Ovary (tissue), 9 donors: ENCODE results near the gene OR6N1. TPM values are rescaled to one million over a fixed set of nuclear protein-coding genes. Genes with fewer than 3 reads are reported as not detected.

Experiments used
- polyA plus RNA-seq, 2 donors: library from polyadenylated mRNA; stranded (reverse); fragments of 200-250 nt in 1 of 2; fragments of 350-450 nt in 1 of 2; fragmentation: Illumina TruSeq in 1 of 2; extraction: RNeasy Lipid Tissue Mini Kit (QIAGEN cat#74804) in 1 of 2; gene quantifications; one replicate each; pipeline ENCODE4 v1.2.3, GENCODE V29; 2013 to 2014
- small RNA-seq: library from RNA; depleted of rRNA; stranded (forward); fragments of <200 nt; gene quantifications from one replicate; pipeline ENCODE3, GENCODE V24; 2016
- total RNA-seq, 7 donors: library from RNA; depleted of rRNA in 2 of 7; stranded (reverse); fragments of >200 nt in 2 of 7; fragmentation: NEBNext Ultra II Directional in 3 of 7; extraction: Animal tissue kit (Norgen Biotek cat#: 25700) in 3 of 7; gene quantifications; one replicate each; pipeline versions ENCODE4 v1.1.0 to v1.2.4, GENCODE V29; 2016 to 2023
- donor health status: DM: no; HTN: no; CAD: no; lungs with moderate emphysema.
- donor health status: DM: no; HTN: no; CAD: no.
- donor health status: Bipolar disorder and iron deficiency.
- donor health status: DM: yes; HTN: yes; CAD: no.
- donor health status: DM: no; HTN: no; CAD: no.
- donor health status: DM: yes; HTN: yes; CAD: no.

The OR6N1 gene
- total and polyA plus RNA-seq, 9 donors: not detected

Small RNA genes within 50 kb of the gene (small RNA-seq; reads per million reads assigned to genes)
- not detected for gene OR2AQ1P

Other genes starting within 250 kb of the OR6N1 start
- gene OR6Y1, start 217.8 kb downstream of the OR6N1 start, total RNA-seq: not detected
- not detected for gene OR6Y1, start 217.8 kb downstream of the OR6N1 start, polyA plus RNA-seq
- not detected for gene OR6P1, start 201.6 kb downstream of the OR6N1 start, total RNA-seq
- not detected for gene OR6P1, start 201.6 kb downstream of the OR6N1 start, polyA plus RNA-seq
- gene OR10X1, start 192.3 kb downstream of the OR6N1 start, total RNA-seq: not detected
- gene OR10X1, start 192.3 kb downstream of the OR6N1 start, polyA plus RNA-seq: not detected
- gene OR10Z1, start 166.9 kb downstream of the OR6N1 start, total RNA-seq: not detected
- not detected for gene OR10Z1, start 166.9 kb downstream of the OR6N1 start, polyA plus RNA-seq
- gene SPTA1, start 85.5 kb downstream of the OR6N1 start, total RNA-seq: 1 to 10 TPM in 1 of 7 donors, under 1 TPM in 4, not detected in 2; 0.10 to 1.8 (median 0.23) TPM
- under 1 TPM; 0.07 to 0.17 TPM for gene SPTA1, start 85.5 kb downstream of the OR6N1 start, polyA plus RNA-seq
- not detected for gene OR6K2, start 71.5 kb downstream of the OR6N1 start, total RNA-seq
- gene OR6K2, start 71.5 kb downstream of the OR6N1 start, polyA plus RNA-seq: not detected
- under 1 TPM in 1 of 7 donors, not detected in 6; 0.11 TPM for gene OR6K3, start 51.5 kb downstream of the OR6N1 start, total RNA-seq
- gene OR6K3, start 51.5 kb downstream of the OR6N1 start, polyA plus RNA-seq: not detected
- gene OR6K6, start 17.5 kb downstream of the OR6N1 start, total RNA-seq: not detected
- gene OR6K6, start 17.5 kb downstream of the OR6N1 start, polyA plus RNA-seq: not detected
- gene OR6N2, start 9.0 kb upstream of the OR6N1 start, total RNA-seq: not detected
- not detected for gene OR6N2, start 9.0 kb upstream of the OR6N1 start, polyA plus RNA-seq
- gene MNDA, start 59.2 kb upstream of the OR6N1 start, total RNA-seq: 10 to 100 TPM in 1 of 7 donors, 1 to 10 TPM in 5, under 1 TPM in 1; 0.71 to 26.5 (median 2.8) TPM
- gene MNDA, start 59.2 kb upstream of the OR6N1 start, polyA plus RNA-seq: 1 to 10 TPM; 1.7 to 8.7 TPM
- gene PYHIN1, start 159.4 kb upstream of the OR6N1 start, total RNA-seq: 1 to 10 TPM in 2 of 7 donors, under 1 TPM in 4, not detected in 1; 0.28 to 1.8 (median 0.50) TPM
- 1 to 10 TPM in 1 of 2 donors, under 1 TPM in 1; 0.16 to 1.9 TPM for gene PYHIN1, start 159.4 kb upstream of the OR6N1 start, polyA plus RNA-seq
- gene IFI16, start 237.7 kb upstream of the OR6N1 start, total RNA-seq: 100 to 1,000 TPM in 2 of 7 donors, 10 to 100 TPM in 5; 73.1 to 124 (median 87.2) TPM
- gene IFI16, start 237.7 kb upstream of the OR6N1 start, polyA plus RNA-seq: 100 to 1,000 TPM; 121 to 184 TPM